DMS 273 (cell line): Measurements from ENCODE around the gene DSCAML1.

ENCODE experiments used
- DNase-seq: peaks from one replicate; lab custom pipeline; 2025; ENCODE audit not compliant: unreplicated experiment; lab: John Stamatoyannopoulos, UW

Gene DSCAML1

GRCh38 chr11:117642835-117643234, 154.2 kb downstream of the DSCAML1 start:
- no peak for DNase-seq

- no peak for DNase-seq
Measured at GRCh38 chr11:117642396-117642795, 154.6 kb downstream of the DSCAML1 start.

GRCh38 chr11:117641008-117641915, 155.8 kb downstream of the DSCAML1 start:
- DNase-seq = no peak

- no peak for DNase-seq
Measured at GRCh38 chr11:117640041-117640440, 157.0 kb downstream of the DSCAML1 start.

- DNase-seq = peak; percentile 14
Measured at GRCh38 chr11:117639601-117640000, 157.4 kb downstream of the DSCAML1 start.

- DNase-seq = no peak
Measured at GRCh38 chr11:117638911-117639543, 158.0 kb downstream of the DSCAML1 start.

GRCh38 chr11:117634756-117635603, 162.0 kb downstream of the DSCAML1 start:
- no peak for DNase-seq

- DNase-seq = no peak
Measured at GRCh38 chr11:117633976-117634755, 162.8 kb downstream of the DSCAML1 start.

GRCh38 chr11:117633186-117633754, 163.7 kb downstream of the DSCAML1 start:
- DNase-seq = no peak

GRCh38 chr11:117632306-117632705, 164.7 kb downstream of the DSCAML1 start:
- DNase-seq = no peak

- no peak for DNase-seq
Measured at GRCh38 chr11:117631336-117632140, 165.5 kb downstream of the DSCAML1 start.

GRCh38 chr11:117629891-117630538, 167.0 kb downstream of the DSCAML1 start:
- no peak for DNase-seq

- DNase-seq = no peak
Measured at GRCh38 chr11:117629146-117629545, 167.9 kb downstream of the DSCAML1 start.

- no peak for DNase-seq
Measured at GRCh38 chr11:117627259-117627658, 169.8 kb downstream of the DSCAML1 start.

GRCh38 chr11:117626576-117626975, 170.4 kb downstream of the DSCAML1 start:
- DNase-seq = no peak

GRCh38 chr11:117625237-117625636, 171.8 kb downstream of the DSCAML1 start:
- DNase-seq = no peak

- DNase-seq = no peak
Measured at GRCh38 chr11:117623831-117624271, 173.2 kb downstream of the DSCAML1 start.

GRCh38 chr11:117621226-117621625, 175.8 kb downstream of the DSCAML1 start:
- DNase-seq = peak; percentile 32

- no peak for DNase-seq
Measured at GRCh38 chr11:117620659-117621058, 176.4 kb downstream of the DSCAML1 start.
